Skeletal muscle tissue (tissue), 4 donors: ENCODE data around the gene OR10A3. TPM values are rescaled to one million over a fixed set of nuclear protein-coding genes. Genes with fewer than 3 reads are reported as not detected.
"Not testable (repeated sequence)": the region's sequence is repeated elsewhere in the genome, so short reads cannot be mapped to it uniquely, and the experiment has no call there.

Experiments used
- H3K27ac ChIP-seq: one replicate; pipeline ENCODE4 v1.7.0; 2013; ENCODE audit warnings: mild to moderate bottlenecking, low read depth, low read length, inconsistent platforms
- H3K27me3 ChIP-seq, 3 donors: one replicate each; pipeline ENCODE4 v1.7.0; 2013; ENCODE audit warnings: low read length in 3 of 3; ENCODE audit not compliant: control insufficient read depth in 3 of 3, insufficient read depth in 3 of 3
- H3K36me3 ChIP-seq, 3 donors: one replicate each; pipeline ENCODE4 v1.7.0; 2013; ENCODE audit warnings: low read length in 3 of 3; ENCODE audit not compliant: control insufficient read depth in 3 of 3, insufficient read depth in 3 of 3
- H3K4me1 ChIP-seq, 3 donors: one replicate each; pipeline ENCODE4 v1.7.0; 2013; ENCODE audit warnings: low read length in 3 of 3, mild to moderate bottlenecking in 3 of 3; ENCODE audit not compliant: control insufficient read depth in 3 of 3, insufficient read depth in 3 of 3
- H3K4me3 ChIP-seq, 3 donors: one replicate each; pipeline ENCODE4 v1.7.0; 2013; ENCODE audit warnings: low read length in 3 of 3
- H3K9ac ChIP-seq, 3 donors: one replicate each; pipeline ENCODE4 v1.7.0; 2013; ENCODE audit warnings: low read length in 3 of 3, mild to moderate bottlenecking in 3 of 3, moderate library complexity in 2 of 3, low read depth in 1 of 3
- H3K9me3 ChIP-seq, 3 donors: one replicate each; pipeline ENCODE4 v1.7.0; 2013; ENCODE audit warnings: low read length in 3 of 3; ENCODE audit not compliant: control insufficient read depth in 3 of 3
- total RNA-seq: library from RNA; depleted of rRNA; stranded (reverse); fragments of >200 nt; gene quantifications from one replicate; pipeline ENCODE4 v1.2.3, GENCODE V29; 2014
- donor health status: Osteomylitis.

OR10A3 gene, protein sequence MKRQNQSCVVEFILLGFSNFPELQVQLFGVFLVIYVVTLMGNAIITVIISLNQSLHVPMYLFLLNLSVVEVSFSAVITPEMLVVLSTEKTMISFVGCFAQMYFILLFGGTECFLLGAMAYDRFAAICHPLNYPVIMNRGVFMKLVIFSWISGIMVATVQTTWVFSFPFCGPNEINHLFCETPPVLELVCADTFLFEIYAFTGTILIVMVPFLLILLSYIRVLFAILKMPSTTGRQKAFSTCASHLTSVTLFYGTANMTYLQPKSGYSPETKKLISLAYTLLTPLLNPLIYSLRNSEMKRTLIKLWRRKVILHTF
- total RNA-seq, result not detected

- Histone ChIP-seq H3K9me3 (peaks cover 3 to 9% (median 6%) of the 10 kb centered on the region in 3 donors), H3K9ac (no peak within 1 kb of the TSS), H3K4me3 (no peak within 1 kb of the TSS), H3K27ac (no peak within 1 kb of the TSS), H3K27me3 (no peaks in the 10 kb centered on the region), H3K4me1 (no peaks in the 10 kb centered on the region), H3K36me3 (no peaks in the 10 kb centered on the region)
These were observed at the start of gene OR10A3 for GRCh38 chr11:7941608-7942007. Gene OR10A3 (minus strand): TSS chr11:7941708. CDS start chr11:7939520, 2,188 bp downstream.

GRCh38 chr11:7987560-7987883 lies 46.0 kb upstream of the OR10A3 start:
- not testable (repeated sequence) for H3K9me3 ChIP-seq, H3K27ac ChIP-seq, H3K27me3 ChIP-seq
- peak overlapping the region; percentile 75 to 100 (median 77) for H3K4me3 ChIP-seq
- peaks cover 19 to 32% (median 23%) of the 10 kb centered on the region in 3 donors for H3K4me1 ChIP-seq
- H3K9ac ChIP-seq, result peak overlapping the region; percentile 80 to 81 (median 81)
- H3K36me3 ChIP-seq, result peaks cover 11 to 17% (median 16%) of the 10 kb centered on the region in 3 donors

DNA sequence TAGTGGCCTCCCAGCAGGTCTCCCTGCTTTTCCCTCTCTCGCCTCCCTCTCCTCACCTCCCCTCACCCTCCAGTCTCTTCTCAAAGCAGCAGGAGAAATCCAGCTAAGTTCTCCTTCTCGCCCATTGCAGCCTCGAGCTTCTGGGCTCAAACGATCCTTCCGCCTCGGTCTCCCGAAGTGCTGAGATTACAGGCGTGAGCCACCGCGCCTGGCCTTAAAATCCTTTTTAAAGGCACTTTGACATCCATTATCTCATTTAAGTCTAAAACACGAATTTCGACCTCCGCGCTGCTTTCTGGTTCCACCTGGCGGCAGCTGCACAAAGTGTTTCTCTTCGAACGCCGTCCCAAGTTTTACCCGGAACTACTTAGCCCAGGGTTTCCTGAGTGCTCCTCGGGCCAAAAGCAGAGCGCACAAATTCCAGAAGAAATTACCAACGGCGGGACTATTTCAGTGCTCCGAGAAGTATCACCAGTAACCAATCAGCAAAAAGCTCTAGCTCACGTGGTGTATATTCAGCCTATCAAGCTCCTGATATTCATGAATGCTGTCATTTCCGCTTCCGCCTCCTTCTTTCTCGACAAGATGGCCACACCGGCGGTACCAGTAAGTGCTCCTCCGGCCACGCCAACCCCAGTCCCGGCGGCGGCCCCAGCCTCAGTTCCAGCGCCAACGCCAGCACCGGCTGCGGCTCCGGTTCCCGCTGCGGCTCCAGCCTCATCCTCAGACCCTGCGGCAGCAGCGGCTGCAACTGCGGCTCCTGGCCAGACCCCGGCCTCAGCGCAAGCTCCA lies 45.5 kb upstream of the OR10A3 start, which contains the start of gene EIF3F:
Gene EIF3F (plus strand): TSS at position 570 of the 792 bp plus-strand sequence. CDS start 16 bp downstream, at position 586.
- Histone ChIP-seq H3K27ac (peak within 1 kb of the TSS; percentile 54), H3K4me3 (peak within 1 kb of the TSS; percentile 78 to 100 (median 81)), H3K9me3 (no peaks in the 10 kb centered on the region), H3K36me3 (peaks cover 6 to 11% (median 11%) of the 10 kb centered on the region in 3 donors), H3K27me3 (no peaks in the 10 kb centered on the region), H3K9ac (peak within 1 kb of the TSS; percentile 80 to 82 (median 81)), H3K4me1 (peaks cover 19 to 32% (median 23%) of the 10 kb centered on the region in 3 donors)

GRCh38 chr11:7983832-7984590 lies 42.5 kb upstream of the OR10A3 start:
- Histone ChIP-seq H3K4me1 (peaks cover 15 to 25% (median 19%) of the 10 kb centered on the region in 3 donors), H3K9ac (no peak overlapping the region), H3K27me3 (no peaks in the 10 kb centered on the region), H3K36me3 (peaks cover 0 to 4% (median 0%) of the 10 kb centered on the region in 3 donors), H3K9me3 (no peaks in the 10 kb centered on the region), H3K27ac (no peak overlapping the region), H3K4me3 (no peak overlapping the region)

DNA sequence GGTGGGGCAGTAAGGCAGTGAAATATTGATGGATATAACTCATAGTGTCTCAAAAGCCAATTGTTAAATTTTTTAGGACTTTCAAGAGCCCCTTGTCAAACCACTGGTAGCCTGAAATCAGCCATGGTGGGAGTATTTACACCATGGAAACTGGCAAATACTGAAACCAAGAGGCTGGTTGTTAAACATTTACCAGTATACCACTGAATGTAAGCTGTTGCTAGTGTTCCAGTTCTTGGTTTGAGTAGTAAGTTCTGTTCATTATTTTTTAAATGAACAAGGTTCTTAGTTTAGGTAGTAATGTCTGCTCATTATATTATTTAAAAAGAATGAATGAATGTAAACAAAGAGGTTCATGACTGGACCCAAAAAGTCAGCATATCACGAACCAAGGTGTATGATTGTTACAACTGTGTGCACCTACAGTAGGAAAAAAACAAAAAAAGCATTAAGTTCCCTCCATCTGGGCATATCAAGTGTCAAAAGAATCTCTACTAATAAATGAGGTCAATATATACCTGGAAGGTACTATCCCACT lies 41.1 kb upstream of the OR10A3 start:
- Histone ChIP-seq H3K9ac (no peak overlapping the region), H3K27me3 (no peaks in the 10 kb centered on the region), H3K4me1 (peaks cover 4 to 11% (median 6%) of the 10 kb centered on the region in 3 donors), H3K27ac (no peak overlapping the region), H3K4me3 (no peak overlapping the region), H3K9me3 (no peaks in the 10 kb centered on the region), H3K36me3 (no peaks in the 10 kb centered on the region)

DNA sequence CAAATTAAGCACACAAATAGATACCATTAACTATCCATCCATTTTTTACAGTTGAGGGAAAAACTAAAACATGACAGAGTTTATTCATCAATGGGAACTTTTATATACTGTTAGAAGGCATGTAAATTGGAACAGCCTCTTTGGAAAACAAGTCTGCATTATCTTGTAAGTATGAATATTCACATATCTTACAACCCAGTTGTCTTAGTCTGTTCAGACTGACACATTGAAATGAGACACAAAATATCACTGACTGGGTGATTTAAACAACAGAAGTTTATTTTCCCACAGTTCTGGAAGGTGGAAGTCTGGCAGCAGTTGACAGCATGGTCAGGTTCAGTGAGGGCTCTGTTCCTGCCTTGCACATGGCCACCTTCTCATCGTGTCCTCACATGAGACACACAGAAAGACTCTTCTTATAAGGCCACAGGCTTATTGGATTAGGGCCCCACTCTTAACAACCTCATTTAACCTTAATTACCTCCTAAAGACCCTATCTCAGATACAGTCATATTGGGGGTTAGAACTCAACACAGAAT lies 40.2 kb upstream of the OR10A3 start:
- Histone ChIP-seq H3K4me3 (no peak overlapping the region), H3K27ac (no peak overlapping the region), H3K9me3 (no peaks in the 10 kb centered on the region), H3K4me1 (peaks cover 2 to 10% (median 5%) of the 10 kb centered on the region in 3 donors), H3K27me3 (no peaks in the 10 kb centered on the region), H3K36me3 (no peaks in the 10 kb centered on the region), H3K9ac (no peak overlapping the region)

DNA sequence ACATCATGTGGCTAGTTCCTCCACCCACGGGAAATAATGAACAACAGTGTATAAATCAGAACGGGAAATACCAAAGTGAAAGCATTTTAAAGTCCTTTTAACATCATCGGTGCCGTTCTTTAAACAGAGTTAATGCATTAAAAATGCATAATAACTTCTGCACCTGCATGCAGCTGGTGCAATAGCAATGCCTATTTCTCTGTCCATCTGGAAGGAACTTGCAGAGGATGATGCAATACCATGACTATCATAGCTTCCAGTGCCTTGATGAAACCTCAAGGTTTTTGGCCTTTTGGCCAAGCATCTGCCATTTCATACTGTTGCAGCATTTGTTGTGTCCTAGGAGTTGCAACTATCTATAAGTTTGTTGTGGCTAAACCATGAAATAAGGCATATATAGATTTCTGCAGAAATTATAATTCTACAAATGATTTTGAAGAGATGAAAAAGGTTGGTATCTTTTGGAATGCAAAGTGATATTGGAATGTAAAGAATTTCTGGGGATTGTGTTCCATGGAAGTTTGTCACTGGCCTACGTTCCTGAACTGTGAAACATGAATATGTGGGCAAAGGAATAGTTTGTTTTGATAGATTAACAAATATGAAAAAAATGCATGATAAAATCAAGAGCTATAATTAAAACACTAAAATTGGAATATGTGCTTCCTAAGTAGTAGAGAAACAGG lies 35.9 kb upstream of the OR10A3 start:
- no peak overlapping the region for H3K27ac ChIP-seq
- H3K4me1 ChIP-seq, result no peaks in the 10 kb centered on the region
- H3K36me3 ChIP-seq, result no peaks in the 10 kb centered on the region
- H3K27me3 ChIP-seq, result no peaks in the 10 kb centered on the region
- H3K4me3 ChIP-seq, result no peak overlapping the region
- no peak overlapping the region for H3K9ac ChIP-seq
- H3K9me3 ChIP-seq, result no peaks in the 10 kb centered on the region

GRCh38 chr11:7974668-7975067 lies 33.2 kb upstream of the OR10A3 start:
- Histone ChIP-seq H3K4me3 (no peak overlapping the region), H3K27ac (no peak overlapping the region), H3K9me3 (no peaks in the 10 kb centered on the region), H3K27me3 (no peaks in the 10 kb centered on the region), H3K4me1 (no peaks in the 10 kb centered on the region), H3K9ac (no peak overlapping the region), H3K36me3 (no peaks in the 10 kb centered on the region)

GRCh38 chr11:7973011-7973410 lies 31.5 kb upstream of the OR10A3 start:
- H3K27me3 ChIP-seq, result no peaks in the 10 kb centered on the region
- H3K4me3 ChIP-seq, result no peak overlapping the region
- H3K4me1 ChIP-seq, result no peaks in the 10 kb centered on the region
- no peak overlapping the region for H3K9ac ChIP-seq
- H3K36me3 ChIP-seq, result no peaks in the 10 kb centered on the region
- no peaks in the 10 kb centered on the region for H3K9me3 ChIP-seq
- H3K27ac ChIP-seq, result no peak overlapping the region
